NCI-H2196 treated with DMSO at 0.1 percent for 48 hours (cell line): ENCODE data around the gene BACH2.
"Not testable (repeated sequence)": the region's sequence is repeated elsewhere in the genome, so short reads cannot be mapped to it uniquely, and the experiment has no call there.

Source experiments
- DNase-seq: peaks from one replicate; lab custom pipeline; 2025; ENCODE audit not compliant: unreplicated experiment; lab: John Stamatoyannopoulos, UW

The BACH2 gene

DNA sequence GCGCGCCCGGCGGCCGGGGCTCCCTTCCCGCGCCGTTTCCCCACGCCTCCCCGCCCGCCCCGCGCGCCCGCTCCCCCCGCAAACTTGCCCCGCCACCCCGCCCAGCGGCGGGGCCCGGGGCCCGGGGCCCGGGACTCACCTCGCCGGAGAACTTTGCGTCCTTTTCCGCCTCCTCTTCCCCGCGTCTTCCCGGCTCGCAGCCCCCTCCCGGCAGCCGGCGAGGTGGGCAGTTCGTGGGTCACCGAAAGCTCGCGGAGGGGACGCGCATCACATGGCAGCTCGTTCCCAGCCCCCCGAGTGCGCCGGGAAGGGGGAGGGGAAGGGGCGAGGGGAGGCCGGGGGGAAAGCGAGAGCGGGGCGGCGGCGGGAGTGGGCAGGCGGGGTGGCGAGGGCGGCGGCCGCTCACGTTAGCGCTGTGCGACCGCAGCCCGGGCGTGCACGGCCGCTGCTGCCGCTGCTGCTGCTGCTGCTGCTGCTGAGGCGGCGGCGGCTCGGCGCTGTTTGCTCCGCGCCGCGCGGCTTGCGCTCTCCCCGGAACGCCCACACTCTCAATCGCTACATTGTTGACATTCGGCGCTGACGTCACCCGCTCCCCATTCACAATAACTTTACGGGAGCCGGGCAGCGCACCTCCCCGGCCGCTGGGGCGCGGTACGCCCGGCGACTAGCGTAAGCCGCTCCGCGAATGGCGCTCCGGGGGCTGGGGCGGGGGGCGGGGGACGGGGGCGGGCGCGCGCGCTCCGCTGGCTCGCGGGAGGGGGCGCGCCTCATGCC, at the start of gene BACH2:
BACH2 (minus strand) TSS at position 503 of the 774 bp plus-strand sequence. CDS start 287,999 bp downstream, outside the sequence.
- peak; percentile 73 for DNase-seq

DNA sequence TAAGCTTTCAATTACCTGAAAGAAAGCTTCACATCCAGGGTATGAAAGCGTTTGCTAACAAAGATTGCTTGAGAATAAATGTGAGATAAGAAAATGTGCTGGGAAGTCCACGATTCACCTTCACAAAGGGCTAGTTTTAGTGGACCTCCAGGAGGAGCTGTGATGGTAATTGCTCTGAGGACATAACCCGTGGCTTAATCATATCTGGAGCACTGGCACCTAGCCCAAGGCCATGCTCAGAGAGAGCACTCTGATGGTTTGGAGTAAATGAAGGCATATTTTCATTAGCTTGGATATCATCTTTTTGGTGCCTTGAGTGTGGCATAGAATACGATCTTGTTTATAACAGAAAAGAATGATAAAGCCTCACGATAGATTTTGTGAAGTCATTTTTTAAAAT, 46.9 kb upstream of the BACH2 start:
- no peak for DNase-seq

DNA sequence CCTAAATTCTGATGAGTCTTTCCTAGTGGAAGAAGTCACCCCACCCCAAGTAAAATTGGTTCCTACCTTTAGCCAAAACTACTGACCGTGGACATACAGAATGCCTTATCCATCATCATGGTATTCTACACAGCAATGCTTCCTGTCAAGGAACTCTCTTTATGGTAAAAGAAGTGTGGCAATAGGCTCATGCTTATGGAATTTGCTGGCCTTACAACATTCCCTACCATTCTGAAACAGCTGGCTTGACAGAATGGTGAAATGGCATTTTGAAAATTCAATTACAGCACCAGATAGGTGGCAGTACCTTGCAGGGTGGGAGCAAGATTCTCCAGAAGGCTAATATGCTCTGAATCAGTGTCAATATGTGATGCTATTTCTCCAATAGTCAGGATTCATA, 41.8 kb upstream of the BACH2 start:
- no peak for DNase-seq

DNA sequence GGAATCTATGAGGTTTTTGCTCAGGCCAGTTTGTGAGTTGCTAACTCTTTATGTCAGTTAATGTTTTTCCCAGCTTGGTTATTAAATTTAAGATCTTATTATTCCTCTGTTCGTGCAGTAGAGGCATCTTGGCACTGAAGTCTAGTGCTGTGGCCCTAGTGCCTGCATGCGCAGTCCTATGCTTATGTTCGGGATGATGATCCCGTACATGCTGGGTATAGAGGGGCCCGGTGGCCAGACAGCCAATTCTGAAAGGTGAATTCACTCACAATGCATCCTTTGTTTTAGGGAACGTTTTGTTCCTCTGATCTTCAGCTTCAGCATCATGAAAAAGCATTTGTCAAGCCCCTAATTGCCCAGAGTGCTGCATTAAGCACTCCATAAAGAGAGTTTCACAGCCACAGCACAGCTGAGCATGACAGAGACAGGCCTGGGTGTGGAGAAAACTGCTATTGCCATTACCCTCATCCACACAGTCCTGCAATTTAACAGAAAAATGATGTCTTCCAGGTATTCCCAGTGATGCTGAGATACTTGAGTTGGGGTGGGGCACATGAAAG, 39.8 kb upstream of the BACH2 start:
- DNase-seq: no peak

DNA sequence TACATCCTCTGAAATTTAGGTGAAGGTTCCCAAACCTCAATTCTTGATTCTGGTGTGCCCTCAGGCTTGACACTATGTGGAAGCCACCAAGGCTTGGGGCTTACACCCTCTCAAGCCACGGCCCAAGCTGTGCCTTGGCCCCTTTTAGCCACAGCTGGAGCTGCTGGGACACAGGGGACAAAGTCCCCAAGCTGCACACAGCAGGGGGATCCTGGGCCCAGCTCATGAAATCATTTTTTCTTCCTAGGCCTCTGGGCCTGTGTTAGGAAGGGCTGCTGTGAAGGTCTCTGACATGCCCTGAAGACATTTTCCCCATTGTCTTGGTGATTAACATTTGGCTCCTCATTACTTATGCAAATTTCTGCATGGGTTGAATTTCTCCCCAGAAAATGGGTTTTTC, 37.3 kb upstream of the BACH2 start:
- no peak for DNase-seq

DNA sequence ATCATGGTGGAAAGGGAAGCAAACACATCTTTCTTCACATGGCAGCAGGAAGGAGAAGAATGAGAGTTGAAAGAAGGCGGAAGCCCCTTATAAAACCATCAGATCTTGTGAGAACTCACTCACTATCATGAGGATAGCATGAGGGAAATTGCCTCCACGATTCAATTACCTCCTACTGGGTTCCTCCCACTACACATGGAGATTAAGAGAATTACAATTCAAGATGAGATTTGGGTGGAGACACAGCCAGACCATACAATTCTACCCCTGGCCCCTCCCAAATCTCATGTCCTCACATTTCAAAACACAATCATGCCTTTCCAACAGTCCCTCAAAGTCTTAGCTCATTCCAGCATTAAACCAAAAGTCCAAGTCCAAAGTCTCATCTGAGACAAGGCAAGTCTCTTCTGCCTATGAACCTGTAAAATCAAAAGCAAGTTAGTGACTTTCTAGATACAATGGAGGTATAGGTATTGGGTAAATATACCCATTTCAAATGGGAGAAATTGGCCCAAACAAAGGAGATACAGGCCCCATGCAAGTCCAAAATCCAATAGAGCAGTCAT, 36.4 kb upstream of the BACH2 start:
- not testable (repeated sequence) for DNase-seq

DNA sequence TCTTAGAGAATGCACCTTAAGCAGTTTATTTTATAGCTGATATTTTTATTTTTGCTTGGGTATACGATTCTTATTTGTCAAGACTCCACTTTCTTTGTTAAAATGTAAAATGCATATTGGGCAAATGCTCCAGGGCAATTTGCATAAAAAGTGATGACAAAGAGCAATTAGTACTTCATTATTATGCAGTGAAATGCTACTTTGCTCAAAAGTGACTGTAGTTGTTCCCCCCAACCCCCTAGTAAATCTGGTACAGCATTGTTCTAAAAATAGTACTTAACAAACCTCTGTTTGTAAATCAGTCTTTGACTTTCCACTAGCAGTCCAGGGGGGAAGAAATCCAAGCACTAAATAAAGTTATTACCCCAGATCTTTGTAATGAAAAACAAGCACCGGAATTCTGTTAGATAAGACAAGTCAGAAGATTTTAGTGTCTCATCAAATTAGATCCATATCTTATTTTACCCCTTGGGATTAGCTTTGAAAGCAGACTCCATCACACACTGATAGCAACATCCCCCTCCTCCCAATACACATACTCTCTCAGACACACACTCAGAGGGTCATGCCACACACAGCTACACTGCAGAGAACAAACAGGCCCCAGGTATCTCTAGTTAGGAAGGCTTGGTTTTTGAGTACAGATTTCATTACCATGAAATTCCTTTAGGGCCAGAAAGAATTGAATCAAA, 32.9 kb upstream of the BACH2 start:
- DNase-seq: no peak

DNA sequence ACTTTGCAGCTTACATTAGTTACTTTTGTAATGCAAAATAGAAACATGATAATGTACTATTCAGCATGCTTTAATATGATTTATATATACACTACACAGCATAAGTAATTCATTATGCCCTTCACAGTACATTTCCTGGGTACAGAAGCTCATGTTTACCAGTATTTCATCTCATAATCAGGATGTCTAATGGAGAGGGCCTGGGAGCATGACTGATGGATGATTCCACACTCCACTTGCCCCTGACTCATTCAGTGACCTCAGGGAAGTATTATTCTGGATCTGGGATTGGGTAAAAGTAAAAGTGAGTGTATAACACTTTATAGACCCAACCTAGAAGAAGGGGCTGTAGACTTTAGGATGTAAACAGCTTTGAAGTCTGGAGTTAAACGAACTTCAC, 31.4 kb upstream of the BACH2 start:
- no peak for DNase-seq

DNA sequence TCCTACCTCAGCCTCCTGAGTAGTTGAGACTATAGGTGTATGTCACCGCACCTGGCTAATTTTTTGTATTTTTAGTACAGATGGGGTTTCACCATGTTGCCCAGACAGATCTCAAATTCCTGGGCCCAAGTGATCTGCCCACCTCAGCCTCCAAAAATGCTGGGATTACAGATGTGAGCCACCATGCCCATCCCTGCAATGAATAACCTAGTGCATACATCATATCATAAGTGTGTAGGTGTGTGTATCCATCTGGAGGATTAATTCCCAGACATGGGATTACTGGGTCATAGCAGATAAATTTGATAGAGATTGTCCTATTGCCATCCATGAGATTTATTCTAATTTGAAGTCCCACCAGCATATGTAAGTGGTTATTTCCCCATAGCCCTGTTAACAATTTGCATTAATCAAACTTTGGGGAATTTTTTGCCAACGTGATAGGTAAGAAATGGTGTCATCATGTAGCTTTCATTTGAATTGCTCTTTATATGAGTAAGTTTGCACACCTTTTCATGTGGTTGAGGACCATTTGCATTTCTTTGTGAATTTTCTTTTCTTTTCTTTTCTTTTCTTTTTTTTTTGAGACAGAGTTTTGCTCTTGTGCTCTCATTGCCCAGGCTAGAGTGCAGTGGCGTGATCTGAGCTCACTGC, 29.9 kb upstream of the BACH2 start:
- DNase-seq: no peak

DNA sequence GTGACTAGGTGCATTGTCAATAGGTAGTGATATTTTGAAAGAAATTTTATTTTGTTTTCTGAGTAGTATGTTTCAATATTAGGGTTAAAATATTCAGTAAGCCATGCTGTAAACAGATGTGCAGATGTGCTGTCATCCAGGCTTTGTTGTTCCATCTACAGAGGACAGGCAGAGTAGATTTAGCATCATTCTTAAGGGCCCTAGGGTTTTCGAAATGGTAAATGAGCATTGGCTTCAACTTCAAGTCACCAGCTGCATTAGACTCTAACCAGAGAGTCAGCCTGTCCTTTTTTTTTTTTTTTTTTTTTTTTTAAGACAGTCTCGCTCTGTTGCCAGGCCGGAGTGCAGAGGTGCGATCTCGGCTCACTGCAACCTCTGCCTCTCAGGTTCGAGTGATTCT, 27.1 kb upstream of the BACH2 start:
- no peak for DNase-seq

DNA sequence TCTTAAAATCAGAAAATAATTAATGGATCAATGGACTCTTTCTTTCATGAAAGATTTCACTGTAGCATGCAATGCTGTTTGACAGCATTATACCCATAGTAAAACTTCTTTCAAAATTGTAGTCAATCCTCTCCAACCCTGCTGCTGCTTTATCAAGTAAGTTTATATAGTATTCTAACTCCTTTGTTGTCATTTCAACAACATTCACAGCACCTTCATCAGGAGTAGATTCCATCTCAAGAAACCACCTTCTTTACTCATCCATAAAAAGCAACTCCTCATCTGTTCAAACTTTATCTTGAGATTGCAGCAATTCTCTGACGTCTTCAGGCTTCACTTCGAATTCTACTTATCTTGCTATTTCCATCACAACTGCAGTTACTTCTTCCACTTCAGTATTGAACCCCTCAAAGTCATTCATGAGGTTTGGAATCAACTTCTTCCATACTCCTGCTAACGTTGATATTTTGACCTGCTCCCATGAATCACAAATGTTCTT, 26.4 kb upstream of the BACH2 start:
- DNase-seq: no peak

DNA sequence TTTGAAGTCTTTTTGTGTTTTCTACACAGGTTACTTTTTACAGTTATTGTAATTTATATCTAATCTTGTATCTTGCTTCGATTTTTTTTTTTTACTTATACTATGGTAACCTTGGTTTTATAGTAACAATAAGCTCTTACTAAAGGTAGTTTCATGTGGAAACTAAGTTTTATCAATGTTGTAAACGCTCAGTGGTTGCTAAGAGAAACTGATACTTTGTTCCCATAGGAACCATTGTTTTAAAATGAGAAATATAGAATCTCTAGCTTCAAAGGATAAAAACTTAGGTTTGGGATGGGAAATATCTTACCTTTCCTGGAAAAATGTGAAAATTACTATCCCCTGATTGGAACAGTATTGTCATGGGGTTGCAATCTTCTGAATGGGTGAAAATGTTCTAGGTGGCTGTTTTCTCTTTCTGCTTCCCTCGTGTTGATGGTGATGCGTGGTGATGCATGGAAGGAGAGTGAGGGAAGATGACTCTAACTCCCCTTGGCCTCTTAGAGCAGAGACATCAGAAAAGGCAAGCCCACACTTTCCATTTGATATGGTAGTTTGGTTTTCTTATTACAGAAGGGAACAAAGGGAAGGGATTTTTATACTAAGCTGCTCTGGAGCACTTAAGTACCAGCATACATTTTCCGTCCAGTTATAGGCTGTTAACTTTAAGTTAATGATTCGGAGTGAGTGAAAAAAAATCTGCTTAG, 23.5 kb upstream of the BACH2 start:
- DNase-seq: no peak

DNA sequence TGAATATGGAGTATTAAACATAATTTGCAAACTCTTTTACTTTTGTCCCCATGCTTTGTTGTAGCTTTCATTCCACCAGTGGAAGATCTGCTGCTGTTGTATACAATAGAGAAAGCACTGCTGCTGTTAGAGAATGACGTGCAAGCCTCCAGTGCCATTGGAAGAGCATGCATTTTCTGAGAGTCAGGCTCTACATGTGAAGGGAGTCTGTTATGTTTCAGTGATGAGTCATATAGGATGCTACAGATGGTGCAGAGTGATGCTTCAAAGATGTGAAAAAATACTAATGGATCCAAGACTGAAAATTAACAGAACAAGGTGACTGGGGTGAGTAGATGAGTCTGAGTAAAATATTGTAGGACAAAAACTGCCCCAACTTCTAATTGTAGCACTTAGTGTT, 22.4 kb upstream of the BACH2 start:
- no peak for DNase-seq

DNA sequence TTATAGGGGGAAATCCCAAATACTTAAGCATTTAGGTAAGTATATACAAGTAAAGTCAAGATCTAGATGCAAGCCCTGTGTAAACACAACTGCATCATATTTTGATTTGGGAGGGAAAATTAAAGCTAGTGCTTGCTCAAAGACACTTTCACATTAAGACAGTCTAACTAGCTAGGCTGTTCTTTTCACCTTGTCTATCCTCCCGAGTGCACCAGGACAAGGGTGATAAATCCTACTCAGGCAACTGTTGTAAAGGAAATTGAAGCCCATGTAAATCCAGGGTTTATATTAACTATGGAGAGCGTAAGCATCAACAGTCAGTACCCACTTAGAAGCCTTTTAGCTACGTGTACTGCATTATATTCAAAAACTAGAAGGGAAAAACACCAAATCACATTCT, 19.3 kb upstream of the BACH2 start:
- no peak for DNase-seq

DNA sequence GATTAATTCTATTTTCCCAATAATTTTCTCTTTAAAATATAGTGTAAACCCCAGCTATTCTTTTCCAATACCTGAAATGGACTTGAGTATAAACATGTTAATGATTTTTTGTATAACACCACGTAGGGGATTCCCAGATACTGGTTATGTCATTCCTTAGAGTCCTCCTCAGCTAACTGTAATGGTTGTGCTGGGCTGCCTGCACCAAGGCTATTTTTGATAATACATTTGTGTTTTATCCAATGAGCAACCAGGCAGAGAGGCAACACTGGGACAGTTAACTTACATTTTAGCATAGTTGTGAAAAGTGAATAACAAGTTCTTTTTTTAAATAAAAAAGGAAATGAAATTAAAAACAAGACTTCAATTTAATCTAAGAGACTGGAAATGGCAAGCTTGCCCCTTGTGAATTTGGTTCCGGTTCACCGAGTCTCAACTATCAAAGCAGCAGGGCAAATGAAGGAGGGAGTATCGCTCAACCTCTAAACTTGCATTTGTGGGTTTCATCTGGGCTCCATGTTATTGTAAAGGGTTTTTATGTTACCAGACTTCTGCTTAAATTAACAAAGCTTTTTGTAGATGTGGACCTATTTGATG, 18.8 kb upstream of the BACH2 start:
- no peak for DNase-seq

DNA sequence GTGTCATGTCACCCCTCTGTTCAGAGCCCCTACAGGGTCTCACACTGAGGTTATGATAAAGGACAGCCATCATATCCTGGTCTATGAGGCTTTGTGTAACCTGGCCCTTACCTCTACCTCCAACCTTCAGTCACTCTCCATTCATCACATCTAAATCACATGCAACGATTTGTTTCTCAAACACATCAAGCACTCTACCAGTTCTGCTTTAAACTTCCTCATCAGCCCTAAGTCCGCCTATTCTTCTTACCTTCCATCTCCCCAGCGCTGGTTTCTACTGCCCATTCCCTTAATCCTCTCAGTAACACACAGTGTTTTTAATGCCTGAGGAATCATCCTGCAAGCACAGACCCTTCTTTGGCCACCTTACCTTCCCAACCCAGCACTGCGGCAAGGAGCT, 17.9 kb upstream of the BACH2 start:
- no peak for DNase-seq

DNA sequence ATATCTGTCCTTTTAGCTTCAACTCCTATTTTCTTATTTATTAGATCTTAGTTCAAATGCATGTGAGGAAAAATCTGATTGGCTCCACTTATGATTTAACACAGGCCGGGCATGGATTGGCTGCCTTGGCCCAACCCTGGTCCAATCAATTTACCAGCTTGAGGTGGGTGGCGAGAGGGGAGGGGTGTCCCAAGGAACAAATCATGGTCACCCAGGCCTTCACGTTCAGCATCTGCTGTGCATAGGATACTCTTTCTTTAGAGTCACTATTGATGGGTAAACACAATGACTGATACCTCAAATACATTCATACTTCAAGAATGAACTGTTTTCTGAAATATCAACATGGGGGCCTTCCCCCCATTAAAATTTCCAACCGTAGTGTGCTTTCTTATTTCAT, 14.9 kb upstream of the BACH2 start:
- no peak for DNase-seq

DNA sequence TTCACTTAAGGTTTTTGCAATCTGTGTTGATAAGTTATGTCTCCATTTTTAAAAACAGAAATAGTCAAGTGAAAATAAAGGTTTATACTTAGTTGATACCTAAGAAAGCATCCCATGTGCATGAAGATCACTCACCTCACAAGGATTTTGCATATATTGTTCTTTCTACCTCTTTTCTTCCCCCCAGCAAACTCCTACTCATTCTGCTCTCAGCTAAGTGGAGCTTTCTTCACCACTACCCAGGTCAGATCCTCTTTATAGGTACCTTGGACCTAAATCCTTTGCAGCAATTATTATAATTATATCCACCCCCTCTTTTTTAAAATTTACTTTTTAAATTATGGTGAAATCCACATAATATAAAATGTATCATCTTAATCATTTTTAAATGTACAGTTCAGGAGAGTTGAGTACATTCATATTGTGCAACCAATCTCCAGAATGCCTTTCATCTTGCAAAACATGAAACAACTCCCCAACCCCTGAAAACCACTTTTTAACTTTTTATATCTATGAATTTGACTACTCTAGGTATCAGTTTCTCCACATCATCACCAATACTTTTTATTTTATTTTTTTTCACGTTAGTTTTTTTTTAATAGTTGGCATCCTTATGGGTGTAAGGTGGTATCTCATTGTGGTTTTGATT, 9.3 kb upstream of the BACH2 start:
- no peak for DNase-seq

DNA sequence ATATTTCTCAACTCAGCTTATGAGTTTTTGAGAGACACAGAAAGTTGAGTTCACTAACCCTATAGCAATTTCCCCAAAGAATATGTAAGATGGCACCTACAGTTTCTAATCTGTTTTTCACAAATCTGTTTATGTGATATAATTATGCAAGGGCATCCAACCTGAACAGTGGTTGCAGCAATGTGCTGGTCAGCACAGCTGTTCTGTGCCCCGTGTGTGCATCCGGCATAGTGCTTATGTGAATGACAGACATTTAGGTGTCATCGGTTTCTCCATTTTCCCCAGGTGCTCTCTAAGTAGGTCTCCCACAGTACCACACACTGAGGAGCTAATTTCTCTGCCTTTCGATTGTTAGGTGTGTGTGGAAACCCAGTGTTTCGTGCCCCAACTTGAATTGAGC, 7.7 kb upstream of the BACH2 start:
- DNase-seq: no peak

DNA sequence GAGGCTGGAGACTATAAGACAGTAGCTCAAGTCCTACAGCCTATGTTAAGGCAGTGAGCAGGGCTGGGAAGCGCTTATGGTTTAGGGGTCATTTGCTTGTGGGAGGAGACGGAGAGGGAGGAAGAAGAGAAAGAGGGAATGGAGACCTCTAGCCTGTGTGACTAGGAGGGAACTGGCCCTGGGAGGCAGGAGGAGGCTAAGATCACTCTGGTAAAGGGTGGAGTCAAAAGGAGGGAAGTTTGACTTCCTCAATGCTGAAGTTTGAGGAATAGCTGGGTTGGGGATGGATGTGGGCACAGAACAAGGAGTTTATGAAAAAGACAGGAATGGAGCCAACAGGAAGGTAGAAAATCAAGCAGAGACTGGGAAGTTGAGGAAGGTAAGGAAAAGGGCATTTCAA, 6.4 kb upstream of the BACH2 start:
- no peak for DNase-seq
